IPS DF 4.7 (cell line): Measurements from ENCODE around the gene KCNK17.
"Not testable (repeated sequence)": the region's sequence is repeated elsewhere in the genome, so short reads cannot be mapped to it uniquely, and the experiment has no call there.

Experiments
- DNase-seq: peaks from one replicate; pipeline ENCODE4 v3.0.0-alpha.2; 2013; ENCODE audit warnings: low spot score; ENCODE audit errors: extremely low read depth

KCNK17 gene

DNA sequence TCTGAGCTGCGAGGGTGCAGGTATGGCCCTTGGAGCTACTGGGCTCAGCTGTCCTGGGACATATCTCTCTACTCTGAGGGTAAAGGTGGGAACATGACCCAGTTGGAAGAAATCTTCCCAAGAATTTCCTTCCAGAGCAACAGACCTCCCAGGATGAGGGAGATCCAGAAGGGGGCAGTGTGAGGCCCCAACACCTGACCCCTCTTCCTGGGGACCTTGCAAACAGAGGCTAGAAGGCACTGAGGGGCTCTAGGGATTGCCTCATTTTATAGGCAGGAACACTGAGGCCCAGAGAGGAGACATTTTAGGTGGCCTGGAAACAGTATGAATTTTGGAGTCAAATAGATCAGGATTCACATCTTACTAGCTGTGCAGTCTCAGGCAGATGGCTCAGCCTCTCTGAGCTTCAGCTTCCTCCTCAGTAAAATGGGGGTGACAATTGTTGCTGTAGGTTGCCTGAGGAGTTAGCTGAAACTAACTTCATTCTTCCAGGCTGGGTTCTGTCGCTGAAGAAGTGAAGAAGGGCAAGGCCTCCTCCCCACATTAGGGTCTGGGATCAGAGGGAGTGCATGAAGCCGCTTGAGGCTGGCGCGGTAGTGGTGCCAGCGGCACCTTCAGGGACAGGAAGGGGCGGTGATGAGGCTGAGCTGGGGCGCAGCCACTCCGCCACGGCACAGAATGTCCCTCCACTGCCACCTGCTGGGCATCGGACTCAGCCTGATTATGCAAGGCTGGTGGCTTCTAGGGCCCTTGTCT, 11.4 kb downstream of the KCNK17 start:
- peak; percentile 89 for DNase-seq

DNA sequence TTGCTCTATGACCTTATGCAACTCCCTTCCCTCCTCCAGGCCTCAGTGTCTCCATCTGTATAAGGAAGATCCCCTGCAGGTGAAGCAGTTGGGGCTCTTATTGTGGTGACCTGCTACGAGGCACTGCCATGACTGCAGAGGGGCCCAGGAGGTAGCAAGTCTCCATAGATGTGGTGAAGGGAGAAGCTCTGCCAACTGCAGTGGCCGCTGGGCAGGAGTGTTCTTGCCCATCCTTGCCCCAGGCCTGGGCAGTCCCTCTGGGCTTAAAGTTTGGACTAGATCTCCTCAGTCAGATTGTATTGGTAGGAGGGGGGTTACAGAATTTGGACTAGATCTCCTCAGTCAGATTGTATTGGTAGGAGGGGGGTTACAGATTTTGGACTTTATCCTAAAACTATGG, 12.2 kb downstream of the KCNK17 start:
- no peak for DNase-seq

DNA sequence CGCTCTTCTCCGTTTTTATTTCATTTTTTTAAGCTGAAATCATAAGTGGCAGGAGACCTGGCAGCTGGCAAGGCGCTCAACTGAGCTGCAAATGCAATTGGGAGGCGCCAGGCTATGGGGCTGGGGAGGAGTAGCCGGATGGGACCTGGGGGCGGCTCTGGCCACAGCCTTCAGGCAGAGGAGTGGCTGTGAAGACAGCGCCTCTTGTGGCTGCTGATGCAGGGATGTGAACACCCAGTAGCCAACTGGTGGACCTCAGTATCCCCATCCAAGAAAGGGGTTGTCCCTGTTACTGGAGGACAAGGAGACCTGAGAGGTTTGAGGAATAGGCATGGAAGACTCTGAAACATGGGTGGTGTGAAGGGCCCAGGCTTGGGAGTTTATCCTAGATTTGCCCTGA, 12.6 kb downstream of the KCNK17 start:
- DNase-seq: no peak

DNA sequence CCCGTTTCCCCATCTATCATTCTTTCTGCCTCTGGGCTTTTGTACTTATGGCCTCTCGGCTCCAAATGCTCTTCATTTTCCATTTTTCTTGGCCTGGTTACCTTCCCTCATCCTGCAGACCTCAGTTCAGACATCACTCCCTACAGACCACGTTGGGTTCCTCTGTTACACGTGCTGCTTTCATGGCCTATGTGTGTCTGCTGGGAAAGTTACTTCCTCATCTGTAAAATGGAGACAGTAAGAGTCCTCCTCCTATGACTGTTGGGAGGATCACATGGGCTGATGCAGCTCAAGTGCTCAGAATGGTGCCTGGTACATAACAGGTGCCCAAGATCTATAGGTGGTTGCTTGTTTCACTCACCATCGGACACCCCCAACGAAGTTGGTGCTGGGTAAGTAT, 13.5 kb downstream of the KCNK17 start:
- DNase-seq: no peak

DNA sequence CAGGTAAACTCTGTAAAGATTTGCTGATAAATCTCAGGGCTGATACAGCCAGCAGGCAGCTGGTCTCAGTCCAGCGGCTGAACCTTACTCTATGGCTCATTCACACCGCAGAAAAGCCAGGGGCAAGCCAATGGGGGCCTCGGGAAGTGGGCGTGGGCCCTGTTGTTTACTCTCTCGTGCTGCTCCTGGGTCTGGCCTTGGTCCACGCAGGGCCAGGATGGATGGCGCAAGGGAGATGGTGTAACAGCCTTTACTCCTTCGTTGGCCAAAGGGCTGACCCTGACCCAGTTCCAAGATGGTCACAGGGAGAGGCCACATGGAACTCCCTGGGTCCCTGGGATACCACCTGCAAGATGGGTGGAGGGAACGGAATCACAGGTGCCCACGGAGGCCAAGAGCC, 16.2 kb downstream of the KCNK17 start:
- DNase-seq: no peak

DNA sequence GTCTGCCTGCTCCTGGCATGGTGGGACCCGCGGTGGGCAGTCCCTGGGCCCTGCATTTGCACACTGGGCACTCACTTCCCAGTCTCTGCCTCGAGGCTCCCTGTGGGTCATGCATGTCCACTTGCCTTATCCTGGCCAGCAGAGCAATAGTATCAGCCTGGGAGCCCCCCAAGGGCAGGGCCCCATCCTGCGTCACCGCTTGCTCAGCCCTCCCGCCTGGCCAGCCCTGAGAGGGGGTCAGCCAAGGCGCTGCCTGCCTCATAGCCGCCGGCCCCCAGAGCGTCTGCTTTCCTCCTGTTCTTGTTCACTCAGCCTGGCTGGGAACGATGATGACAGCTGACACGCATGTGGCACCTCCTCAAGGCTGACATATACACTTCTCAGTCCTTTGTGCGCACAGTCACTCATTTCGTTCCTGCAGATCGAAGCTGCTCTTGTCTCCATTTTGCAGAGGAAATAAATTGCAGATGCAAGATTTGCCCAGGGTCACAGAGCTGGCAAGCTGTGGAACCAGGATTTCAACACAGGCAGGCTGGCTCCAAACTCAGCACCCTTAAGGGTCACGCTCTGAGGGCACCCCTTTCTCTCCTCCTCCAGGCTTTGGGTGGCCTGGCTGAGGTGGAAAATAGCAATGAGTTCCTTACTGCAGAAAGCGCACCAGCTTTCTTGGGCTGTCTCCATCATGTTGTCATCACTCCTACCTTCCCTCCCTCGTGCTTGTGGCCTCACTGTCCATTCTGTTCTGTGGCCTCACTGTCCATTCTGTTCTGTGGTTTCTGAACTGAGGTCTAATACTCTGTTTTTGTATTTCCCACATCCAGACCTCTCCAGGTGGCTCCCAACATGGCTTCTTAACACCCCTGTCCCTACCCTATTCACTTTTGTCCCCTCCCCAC, 17.2 kb downstream of the KCNK17 start:
- DNase-seq: no peak

DNA sequence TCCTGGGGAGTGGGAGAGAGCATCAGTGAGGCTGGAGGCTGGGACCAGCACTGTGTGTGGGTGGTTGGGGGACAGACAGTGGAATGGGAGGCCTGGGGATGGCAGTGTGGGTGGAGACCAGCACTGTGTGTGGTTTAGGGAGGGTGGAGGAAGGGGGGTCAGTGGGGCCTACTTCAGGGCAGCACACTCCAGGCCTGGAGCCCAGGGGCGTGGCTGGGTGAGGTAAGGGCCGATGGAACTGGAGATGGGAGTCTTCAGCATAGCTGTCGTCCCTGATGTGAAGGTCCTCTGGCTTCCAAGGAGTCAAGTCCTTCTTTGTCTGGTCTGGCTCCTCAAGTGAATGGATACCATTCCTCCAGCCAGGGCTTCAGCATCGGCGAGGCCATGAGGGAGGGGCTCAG, 18.6 kb downstream of the KCNK17 start:
- no peak for DNase-seq

DNA sequence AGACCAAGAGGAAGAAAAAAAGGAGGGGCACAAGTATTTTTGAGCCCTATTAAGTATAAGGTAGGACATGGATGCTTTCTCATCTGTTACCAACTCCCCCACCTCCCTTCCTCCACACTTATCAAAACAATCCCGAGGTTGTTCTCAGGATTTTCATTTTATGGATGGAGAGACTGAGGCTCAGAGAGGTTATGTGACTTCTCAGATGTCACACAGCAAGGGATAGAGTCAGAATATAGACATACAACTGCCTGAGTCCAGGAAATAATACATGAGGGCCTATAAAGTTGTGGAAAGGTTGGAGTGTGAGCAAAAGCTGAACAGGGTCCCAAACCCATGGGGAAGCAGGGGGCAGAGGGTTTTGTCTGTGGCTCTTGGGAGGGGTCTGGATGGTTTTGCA, 19.3 kb downstream of the KCNK17 start:
- DNase-seq: no peak

DNA sequence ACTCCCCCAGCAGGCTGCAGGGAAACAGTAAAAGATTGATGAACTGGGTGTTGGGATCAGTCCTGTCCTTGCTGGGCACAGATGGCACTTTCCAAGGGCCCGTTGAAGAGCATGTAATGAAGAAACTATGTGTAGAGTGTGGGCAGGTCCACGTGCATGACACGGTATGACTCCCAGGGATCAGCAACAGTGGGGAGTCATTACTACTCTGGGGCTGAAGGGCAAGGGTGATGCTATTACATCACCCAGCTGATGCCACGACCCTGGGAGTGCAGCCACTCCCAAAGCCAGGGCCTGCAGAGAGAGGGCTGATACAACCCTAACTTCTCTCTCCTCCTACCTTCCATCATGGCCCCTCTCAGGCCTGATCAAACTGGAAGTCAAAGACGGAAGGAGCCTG, 20.1 kb downstream of the KCNK17 start:
- no peak for DNase-seq

DNA sequence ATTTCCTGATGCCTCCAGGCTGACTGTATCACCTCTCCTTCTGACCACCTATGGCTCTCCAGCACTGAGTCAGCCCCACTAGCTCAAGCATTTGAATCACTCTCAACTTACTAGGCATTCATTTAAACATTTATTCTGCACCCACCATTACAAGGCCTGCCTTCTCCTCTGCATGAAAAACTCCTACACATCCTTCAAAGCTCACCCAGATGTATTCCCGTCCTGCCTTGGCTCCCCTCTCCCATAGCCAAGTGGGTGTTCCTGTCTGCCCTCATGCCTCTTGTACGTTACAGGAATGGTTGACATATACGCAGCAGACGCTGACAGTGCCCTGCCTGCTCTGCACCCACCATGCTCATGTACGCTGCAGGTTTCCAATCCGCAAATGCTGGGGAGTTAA, 21.6 kb downstream of the KCNK17 start:
- no peak for DNase-seq

DNA sequence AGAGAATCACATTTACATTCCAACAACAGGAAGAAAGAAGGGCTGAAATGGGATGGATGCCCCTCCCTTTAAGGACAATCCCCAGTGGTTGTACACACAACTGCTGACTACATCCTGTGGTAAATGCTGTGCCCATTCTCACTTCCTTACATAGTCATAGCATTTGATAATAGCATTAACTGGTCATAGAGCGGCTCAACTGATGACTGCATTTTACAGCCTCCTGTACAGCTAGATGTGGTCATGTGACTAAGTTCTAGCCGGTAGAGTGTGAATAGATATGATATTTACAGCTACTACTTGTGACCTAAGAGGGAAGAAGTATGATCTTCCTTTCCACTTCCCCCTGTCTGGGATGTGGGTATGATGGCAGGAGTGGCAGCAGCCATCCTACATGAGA, 24.7 kb downstream of the KCNK17 start:
- DNase-seq: no peak

DNA sequence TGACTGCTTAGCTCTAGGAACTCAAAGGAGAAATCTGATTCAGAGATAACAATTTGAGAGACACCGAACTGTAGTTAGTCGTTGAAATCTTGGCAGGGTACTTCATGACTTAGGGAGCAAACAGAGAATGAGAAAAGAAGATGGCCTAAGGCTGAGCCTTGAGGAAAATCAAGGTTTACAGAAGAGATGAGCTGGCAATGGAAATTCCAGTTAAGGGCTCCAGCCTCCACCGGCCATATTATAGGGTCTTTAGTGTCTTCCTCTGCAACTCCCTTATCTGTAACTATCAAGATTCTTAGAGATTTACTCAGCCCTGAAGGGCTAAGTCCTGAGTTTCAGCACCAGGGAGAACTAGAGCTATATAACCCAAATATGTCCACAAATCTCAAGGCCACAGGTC, 26.6 kb downstream of the KCNK17 start:
- DNase-seq: no peak

DNA sequence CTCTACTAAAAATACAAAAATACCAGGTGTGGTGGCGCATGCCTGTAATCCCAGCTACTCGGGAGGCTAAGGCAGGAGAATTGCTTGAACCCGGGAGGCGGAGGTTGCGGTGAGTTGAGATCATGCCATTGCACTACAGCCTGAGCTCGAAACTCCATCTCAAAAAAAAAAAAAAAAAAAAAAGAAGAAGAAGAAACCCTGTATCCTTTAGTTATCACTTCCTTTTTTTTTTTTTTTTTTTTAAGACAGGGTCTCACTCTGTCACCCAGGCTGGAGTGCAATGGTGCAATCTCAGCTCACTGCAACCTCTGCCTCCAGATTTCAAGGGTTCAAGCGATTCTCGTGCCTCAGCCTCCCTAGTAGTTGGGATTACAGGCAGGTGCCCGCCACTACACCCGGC, 27.6 kb downstream of the KCNK17 start:
- DNase-seq: not testable (repeated sequence)

DNA sequence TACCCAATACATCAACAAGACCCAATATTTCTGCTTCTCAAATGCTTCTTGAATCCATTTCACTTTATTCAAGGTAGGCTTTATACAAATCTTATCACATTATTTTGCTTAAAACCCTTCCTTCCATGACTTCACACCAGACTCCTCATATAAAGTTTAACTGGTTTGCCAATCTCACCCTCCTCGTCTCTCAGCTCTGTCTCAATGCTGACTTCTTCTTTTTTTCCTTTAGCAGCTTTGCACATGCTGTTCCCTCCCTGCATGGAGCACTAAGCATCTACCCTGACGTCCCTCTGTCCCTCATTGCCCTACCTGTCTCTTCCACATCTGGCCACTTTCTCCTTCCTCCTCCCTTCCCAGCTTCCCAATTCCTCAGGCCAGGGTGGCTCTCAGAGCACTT, 31.4 kb downstream of the KCNK17 start:
- no peak for DNase-seq

DNA sequence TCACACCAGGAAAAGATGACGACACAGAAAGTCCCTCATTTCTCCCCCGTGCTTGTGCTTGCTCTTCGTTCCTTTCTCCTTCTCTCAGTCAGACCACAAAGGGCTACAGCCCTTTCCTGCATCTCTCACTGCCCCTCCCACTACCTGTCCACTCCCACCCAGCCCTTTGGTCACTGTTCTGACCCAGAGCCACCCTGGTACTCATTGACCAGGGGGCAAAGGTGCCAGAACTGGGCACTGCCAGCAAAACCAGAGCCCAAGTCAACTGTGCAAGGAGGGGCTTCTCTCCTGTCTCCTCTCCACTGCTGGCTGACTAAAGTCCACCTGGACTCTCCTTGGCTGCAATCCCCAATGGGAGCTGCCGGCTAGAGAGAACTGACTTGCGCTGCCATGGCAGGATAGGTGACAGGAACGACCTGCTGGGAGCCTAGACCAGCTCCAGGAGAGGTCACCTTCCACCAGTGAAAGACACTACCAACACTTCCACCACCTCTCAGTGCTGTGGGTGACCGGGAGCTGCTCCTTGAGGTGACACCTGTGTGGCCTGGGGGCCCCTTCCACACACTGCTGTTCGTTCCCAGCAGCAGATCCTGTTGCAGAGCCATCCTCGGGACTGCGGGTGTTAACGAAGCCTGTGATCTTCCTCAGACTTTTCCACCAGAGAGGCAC, 32.8 kb downstream of the KCNK17 start:
- no peak for DNase-seq

DNA sequence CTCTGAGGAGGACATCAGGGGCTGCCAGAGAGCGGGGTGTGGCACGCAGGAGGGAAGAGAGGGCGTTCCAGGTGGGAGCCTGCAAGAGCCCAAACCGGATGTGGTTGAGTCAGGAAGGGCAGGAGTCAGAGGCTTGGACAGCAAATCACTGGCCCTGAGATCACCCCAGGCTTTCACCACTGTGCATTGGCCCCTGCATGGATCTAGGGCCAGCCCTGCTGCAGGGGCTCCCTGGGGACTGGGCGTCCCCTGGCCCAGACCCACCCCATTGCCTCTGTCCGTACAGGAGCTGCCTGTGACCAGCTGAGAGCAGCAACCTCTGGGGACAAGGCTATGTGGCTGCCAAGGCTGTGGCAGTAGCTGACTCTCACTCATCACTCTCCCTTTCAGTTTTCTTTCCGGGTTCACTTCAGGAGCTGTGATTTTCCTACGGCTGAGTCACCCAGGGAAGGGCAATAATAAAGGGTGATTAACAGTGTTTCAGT, 33.9 kb downstream of the KCNK17 start:
- DNase-seq: no peak

DNA sequence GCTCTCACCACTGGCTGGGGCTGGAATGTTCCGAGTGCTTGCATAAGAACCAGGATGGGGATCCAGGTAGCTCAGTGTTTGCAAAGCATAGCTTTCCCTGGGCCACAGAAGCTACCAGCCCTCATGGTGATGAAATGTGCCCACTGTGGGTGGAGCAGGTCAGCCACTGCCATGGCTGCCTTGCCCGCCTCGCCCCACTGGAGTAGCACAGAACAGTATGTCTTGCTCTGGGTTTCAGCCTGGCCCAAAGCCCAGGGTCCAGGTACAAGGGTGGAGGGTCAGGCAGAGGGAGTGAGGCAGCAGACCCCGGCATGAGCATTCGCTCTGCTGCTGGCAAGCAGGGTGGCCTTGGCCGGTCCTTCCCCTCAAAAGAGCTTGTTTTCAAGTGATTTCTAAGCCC, 34.7 kb downstream of the KCNK17 start:
- DNase-seq: no peak

DNA sequence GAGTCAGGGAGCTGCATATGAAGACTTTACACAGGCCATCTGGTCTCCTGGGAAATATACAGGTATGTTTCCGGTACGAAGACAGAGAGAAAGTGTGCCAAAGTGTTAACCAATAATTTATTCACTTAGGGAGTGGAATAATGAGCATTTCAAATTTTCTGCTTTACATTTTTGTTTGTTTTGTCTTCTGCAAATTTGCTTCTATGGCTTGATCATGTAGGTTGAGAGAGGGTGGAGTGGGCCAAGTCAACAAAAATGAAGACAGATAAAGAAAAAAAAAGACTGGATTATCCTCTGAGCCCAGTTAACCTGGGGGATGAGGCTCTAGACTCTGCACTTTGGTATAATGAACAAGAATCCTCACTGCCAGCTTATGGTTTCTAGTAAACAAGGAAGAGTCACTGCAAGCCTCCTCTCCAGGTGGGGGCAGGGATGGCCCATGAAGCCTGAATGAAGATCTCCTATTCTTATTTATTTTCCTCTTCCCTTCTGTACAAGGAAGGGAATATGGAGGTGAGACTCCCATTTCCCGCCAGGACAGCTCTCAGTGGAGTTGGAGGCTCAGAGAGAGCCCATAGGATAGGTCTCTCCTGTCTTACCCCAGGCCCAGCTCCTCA, 37.7 kb downstream of the KCNK17 start:
- DNase-seq: no peak

DNA sequence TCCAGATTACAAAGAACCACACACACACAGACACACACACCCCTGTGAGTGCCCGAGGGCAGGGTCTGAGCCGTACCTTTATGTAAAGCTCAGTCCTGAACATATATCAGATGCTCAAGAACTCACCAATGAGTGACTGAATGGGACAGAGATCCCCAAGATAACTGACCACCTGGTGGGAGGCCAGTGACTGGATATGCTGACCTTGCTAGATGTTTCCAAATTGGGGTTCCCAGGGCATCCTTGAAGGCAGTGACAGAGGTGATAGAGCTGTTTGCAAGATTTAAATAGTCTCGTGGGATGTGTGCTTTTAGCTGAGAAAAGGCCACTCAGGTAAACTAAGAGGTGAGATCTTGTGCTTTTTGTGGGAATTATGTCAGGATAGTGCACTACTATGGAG, 39.3 kb downstream of the KCNK17 start:
- no peak for DNase-seq

DNA sequence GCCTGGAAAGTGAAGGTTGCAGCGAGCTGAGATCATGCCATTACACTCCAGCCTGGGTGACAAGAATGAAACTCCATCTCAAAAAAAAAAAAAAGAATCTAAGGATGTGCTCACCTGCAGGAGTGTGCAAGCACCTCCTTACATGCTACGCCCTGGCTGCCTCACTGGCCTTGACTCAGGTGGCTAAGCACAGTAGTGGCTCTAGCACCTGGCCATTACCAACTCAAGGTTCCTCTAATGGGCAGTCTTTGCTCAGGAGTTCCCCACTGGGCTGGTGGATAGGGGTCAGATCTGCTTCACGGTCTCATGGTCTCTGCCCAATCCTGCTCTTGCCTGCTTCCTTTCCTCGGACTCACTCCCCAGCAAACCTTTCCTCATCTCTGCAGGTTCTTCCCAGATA, 39.7 kb downstream of the KCNK17 start:
- DNase-seq: no peak

DNA sequence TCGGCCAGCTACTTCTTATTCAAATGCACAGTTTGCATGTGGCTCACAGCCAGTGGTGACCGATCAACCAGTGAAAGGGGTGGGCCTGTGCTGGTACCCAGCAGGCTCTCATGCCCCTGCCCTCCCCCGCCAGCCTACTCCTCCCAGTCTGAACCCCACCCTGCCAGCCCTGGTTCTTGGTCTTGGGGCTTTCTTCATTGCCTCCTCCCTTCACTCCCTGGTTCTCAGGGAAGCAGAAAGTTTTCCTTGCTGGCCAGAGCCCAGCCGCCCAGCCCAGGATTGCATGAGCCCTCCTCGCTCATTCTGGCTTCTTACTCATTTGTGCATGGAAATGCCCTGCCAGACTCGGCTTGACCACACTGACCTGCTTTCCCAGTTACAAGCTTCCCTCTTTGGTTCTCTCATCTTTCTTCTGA, 40.8 kb downstream of the KCNK17 start:
- DNase-seq: no peak

DNA sequence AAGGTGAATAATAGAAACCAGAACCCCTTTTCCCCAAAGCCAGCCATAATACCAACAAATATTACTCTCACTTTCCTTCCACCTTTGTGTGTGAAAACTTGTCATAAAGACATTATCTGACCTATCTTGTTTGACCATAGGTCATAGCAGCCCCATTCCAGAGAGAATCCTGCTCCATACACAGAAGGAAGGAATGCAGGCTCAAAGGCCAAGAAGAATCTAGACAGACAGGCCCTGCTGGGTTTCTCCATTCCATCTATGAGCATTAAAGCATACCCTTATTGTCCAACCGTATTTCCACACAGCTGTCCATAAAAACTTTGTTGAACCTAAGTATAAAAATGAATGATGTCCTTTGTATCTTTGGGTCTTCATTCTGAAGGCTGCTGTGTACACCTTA, 44.3 kb downstream of the KCNK17 start:
- DNase-seq: no peak
